NCI-H345 treated with DMSO at 0.1 percent for 48 hours (cell line): Measurements from ENCODE around the gene BMPR1B.

Experiments used
- DNase-seq: peaks from one replicate; lab custom pipeline; 2025; ENCODE audit not compliant: unreplicated experiment; lab: John Stamatoyannopoulos, UW

BMPR1B gene

GRCh38 chr4:95180531-95181242 is 422.9 kb downstream of the BMPR1B start:
- no peak for DNase-seq

- DNase-seq = no peak
These were observed 423.7 kb downstream of the BMPR1B start for GRCh38 chr4:95181243-95181995.

GRCh38 chr4:95181996-95182306 is 424.2 kb downstream of the BMPR1B start:
- no peak for DNase-seq

- no peak for DNase-seq
These were observed 426.1 kb downstream of the BMPR1B start for GRCh38 chr4:95183656-95184408.

GRCh38 chr4:95186666-95187065 is 428.9 kb downstream of the BMPR1B start:
- DNase-seq = no peak

GRCh38 chr4:95188701-95189370 is 431.1 kb downstream of the BMPR1B start:
- no peak for DNase-seq

- DNase-seq = no peak
These were observed 433.1 kb downstream of the BMPR1B start for GRCh38 chr4:95190751-95191436.

- no peak for DNase-seq
These were observed 433.8 kb downstream of the BMPR1B start for GRCh38 chr4:95191537-95191936.

- DNase-seq = no peak
These were observed 435.9 kb downstream of the BMPR1B start for GRCh38 chr4:95193391-95194224.

- no peak for DNase-seq
These were observed 439.6 kb downstream of the BMPR1B start for GRCh38 chr4:95197353-95197752.

- no peak for DNase-seq
These were observed 441.2 kb downstream of the BMPR1B start for GRCh38 chr4:95198961-95199360.

- DNase-seq = no peak
These were observed 446.6 kb downstream of the BMPR1B start for GRCh38 chr4:95204267-95204844.

GRCh38 chr4:95204873-95205272 is 447.1 kb downstream of the BMPR1B start:
- no peak for DNase-seq
